Sigmoid colon (tissue), 3 donors: ENCODE data around the gene MYO7B.
"Not testable (repeated sequence)": the region's sequence is repeated elsewhere in the genome, so short reads cannot be mapped to it uniquely, and the experiment has no call there.

ENCODE experiments used
- POLR2A ChIP-seq, 2 donors: fragments of 450-650 bp; IDR thresholded peaks; one replicate each; pipeline ENCODE4 v1.6.1; 2016; ENCODE audit warnings: antibody characterized with exemption in 2 of 2, mild to moderate bottlenecking in 2 of 2, moderate library complexity in 2 of 2
- TF ChIP-seq, protein P1 (sequence below), 4 experiments: fragments of 450-650 bp in 3 of 4; fragments of 200-600 bp in 1 of 4; IDR thresholded peaks; one replicate each; pipeline ENCODE4 v1.5.1; 2016 to 2019; ENCODE audit warnings: antibody characterized with exemption in 4 of 4, mild to moderate bottlenecking in 3 of 4, moderate library complexity in 2 of 4

DNA sequence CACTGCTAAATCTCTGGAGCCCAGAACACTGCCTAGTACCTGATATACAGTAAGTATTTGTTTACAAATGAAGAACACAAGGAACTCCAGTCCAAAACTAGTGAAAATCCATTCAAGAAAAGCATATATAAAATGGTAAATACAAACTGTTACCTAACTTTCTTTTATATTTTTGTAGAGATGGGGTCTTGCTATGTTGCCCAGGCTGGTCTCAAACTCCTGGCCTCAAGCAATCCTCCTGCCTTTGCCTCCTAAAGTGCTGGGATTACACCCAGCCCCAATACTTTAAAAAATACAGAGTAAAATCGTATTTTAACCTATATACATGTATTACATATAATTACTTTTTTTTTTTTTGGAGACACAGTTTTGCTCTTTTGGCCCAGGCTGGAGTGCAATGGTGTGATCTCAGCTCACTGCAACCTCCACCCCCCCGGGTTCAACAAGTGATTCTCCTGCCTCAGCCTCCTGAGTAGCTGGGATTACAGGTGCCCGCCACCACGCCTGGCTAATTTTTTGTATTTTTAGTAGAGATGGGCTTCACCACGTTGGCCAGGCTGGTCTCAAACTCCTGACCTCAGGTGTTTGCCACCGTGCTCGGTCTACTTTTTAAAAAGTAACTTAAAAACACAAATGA lies 11.2 kb upstream of the MYO7B start:
- TF ChIP-seq POLR2A (IDR thresholded peaks at IDR 0.05): not testable (repeated sequence)
- TF ChIP-seq, protein P1, sequence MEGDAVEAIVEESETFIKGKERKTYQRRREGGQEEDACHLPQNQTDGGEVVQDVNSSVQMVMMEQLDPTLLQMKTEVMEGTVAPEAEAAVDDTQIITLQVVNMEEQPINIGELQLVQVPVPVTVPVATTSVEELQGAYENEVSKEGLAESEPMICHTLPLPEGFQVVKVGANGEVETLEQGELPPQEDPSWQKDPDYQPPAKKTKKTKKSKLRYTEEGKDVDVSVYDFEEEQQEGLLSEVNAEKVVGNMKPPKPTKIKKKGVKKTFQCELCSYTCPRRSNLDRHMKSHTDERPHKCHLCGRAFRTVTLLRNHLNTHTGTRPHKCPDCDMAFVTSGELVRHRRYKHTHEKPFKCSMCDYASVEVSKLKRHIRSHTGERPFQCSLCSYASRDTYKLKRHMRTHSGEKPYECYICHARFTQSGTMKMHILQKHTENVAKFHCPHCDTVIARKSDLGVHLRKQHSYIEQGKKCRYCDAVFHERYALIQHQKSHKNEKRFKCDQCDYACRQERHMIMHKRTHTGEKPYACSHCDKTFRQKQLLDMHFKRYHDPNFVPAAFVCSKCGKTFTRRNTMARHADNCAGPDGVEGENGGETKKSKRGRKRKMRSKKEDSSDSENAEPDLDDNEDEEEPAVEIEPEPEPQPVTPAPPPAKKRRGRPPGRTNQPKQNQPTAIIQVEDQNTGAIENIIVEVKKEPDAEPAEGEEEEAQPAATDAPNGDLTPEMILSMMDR (IDR thresholded peaks at IDR 0.05): not testable (repeated sequence)
